ENCODE data around the gene DOCK1.

The DOCK1 gene

DNA sequence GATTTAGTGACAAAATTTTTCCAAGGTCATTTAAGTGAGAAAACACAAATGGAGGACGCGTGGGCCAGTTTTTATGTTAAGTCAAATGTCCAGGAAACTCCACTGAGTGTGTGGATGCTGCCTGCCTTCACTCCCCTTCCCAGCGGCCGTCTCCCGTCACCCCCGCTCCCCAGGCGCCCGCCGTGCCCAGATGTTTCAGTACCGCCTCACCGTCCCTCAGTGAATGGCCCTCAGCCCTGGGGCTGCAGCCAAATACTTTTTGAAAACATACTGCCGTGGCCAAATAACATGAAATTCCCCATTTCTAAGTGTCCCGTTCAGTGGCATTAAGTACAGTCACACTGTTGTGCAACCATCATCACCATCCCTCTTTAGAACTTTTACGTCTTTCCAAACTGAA lies 159.2 kb downstream of the DOCK1 start:
- TF ChIP-seq GATA3 (IDR thresholded peaks at IDR 0.05; ENCODE audit: low read depth, low read length), result no peak
- TF ChIP-seq GATA2 (IDR thresholded peaks at IDR 0.05; ENCODE audit: low read depth, low read length), result no peak

- TF ChIP-seq GATA2 (IDR thresholded peaks at IDR 0.05; ENCODE audit: low read depth, low read length) (no peak), GATA3 (IDR thresholded peaks at IDR 0.05; ENCODE audit: low read depth, low read length) (no peak)
These were observed 162.4 kb downstream of the DOCK1 start for GRCh38 chr10:127067542-127068194.

- TF ChIP-seq GATA3 (IDR thresholded peaks at IDR 0.05; ENCODE audit: low read depth, low read length) (no peak), GATA2 (IDR thresholded peaks at IDR 0.05; ENCODE audit: low read depth, low read length) (no peak)
These were observed 163.3 kb downstream of the DOCK1 start for GRCh38 chr10:127068485-127068884.

GRCh38 chr10:127069436-127069835 lies 164.2 kb downstream of the DOCK1 start:
- TF ChIP-seq GATA3 (IDR thresholded peaks at IDR 0.05; ENCODE audit: low read depth, low read length) (no peak), GATA2 (IDR thresholded peaks at IDR 0.05; ENCODE audit: low read depth, low read length) (no peak)

DNA sequence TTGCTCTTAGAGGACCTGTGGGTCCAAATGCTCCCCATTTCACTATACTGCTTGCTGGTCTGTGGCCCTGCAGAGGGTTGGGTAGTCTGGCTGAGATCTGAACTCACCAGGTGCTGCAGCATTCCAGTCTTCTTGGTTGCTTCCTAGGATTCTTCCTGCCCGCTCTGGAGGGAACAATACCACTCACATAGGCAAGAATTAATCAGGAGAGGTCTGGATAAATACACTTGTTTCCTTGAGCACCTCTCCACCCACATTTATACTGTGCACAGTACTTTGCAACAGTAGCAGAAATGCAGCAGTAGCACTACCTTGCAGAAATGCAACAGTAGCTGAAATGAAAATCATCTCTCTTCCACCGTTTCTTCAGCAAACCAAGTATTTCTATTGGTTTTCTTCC lies 165.9 kb downstream of the DOCK1 start:
- TF ChIP-seq GATA2 (IDR thresholded peaks at IDR 0.05; ENCODE audit: low read depth, low read length) (no peak), GATA3 (IDR thresholded peaks at IDR 0.05; ENCODE audit: low read depth, low read length) (no peak)

DNA sequence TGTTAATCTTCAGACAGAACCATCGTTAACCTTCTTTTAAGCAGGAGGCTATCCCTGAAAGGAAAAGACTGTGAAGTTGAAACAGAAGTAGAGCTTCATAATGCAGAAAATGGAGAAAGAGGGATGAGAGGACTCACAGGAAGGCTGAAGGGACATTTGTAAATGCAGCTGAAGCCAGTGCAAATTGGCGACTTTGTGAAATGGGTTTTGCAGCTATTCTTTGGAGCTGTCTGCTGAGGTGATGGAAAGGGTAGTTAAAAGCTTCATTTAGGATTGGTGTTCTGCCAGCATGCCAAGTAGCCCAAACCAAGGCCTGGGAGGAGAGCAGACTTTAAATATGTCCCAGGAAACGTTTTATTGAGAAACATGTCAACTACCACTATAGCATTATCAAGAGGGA lies 168.4 kb downstream of the DOCK1 start:
- no peak for TF ChIP-seq GATA3 (IDR thresholded peaks at IDR 0.05; ENCODE audit: low read depth, low read length)
- TF ChIP-seq GATA2 (IDR thresholded peaks at IDR 0.05; ENCODE audit: low read depth, low read length), result no peak

GRCh38 chr10:127079392-127079791 lies 174.2 kb downstream of the DOCK1 start:
- TF ChIP-seq GATA3 (IDR thresholded peaks at IDR 0.05; ENCODE audit: low read depth, low read length) (no peak), GATA2 (IDR thresholded peaks at IDR 0.05; ENCODE audit: low read depth, low read length) (no peak)

DNA sequence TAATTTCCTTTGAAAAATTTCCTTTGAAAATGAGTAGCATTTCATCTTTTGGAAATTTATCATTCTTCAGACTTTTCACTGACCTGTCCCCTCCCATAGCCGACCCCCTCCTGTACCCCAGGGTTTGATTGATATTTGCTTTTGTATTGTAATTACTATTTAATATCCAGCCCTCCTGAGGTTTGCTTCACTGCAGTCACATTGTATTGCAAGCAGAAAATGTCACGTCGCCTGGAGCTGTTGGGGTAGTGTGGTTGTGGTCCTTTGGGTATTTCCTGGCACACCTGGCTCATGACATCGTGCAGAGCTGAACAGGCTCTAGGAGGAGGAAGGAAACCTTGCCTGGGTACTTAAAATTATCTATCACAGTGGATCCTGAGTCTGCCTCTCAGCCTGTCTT lies 175.1 kb downstream of the DOCK1 start:
- TF ChIP-seq GATA2 (IDR thresholded peaks at IDR 0.05; ENCODE audit: low read depth, low read length) (no peak), GATA3 (IDR thresholded peaks at IDR 0.05; ENCODE audit: low read depth, low read length) (no peak)

DNA sequence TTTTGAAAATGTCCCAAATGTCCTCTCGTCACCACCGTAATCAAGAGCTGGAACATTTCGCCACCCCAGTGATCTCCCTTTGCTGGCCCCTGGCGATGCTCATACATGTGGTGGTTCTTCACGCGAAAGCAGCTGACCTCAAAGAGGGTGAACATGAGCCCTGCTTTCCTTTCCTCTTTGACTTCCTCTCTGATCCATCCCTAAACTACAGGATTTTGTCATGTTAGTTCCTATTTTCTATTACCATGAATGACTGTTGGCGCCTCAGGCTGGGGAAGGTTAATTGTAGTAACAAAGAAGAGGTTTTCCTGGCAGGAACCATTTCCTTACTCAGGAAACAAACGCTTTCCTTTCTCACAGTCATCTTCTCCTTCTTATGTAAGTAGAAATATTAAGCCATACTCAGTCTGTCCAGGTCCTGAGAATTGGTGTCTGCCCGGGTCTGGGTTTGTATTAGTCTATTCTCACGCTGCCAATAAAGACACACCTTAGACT lies 176.7 kb downstream of the DOCK1 start:
- TF ChIP-seq GATA2 (IDR thresholded peaks at IDR 0.05; ENCODE audit: low read depth, low read length) (no peak), GATA3 (IDR thresholded peaks at IDR 0.05; ENCODE audit: low read depth, low read length) (no peak)

DNA sequence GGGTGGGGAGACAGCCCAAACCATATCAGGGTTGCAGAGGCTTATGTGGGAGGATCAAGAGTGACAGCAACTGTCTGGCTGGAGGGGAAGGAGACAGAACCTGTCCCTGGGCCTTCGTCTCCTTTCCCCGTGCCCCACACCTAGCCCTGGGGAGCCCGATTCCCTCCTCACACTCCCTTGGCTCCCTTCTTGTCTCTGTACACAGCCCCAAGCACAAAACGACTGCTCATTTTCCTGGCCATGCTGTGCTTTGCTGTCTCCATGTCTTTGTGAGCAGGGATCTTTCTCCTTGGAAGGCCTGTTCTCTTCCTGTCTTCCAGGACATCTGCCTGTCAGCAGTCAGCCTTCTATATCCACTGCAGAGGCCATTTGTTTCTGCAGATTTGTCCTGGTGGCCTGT lies 177.4 kb downstream of the DOCK1 start:
- TF ChIP-seq GATA2 (IDR thresholded peaks at IDR 0.05; ENCODE audit: low read depth, low read length) (no peak), GATA3 (IDR thresholded peaks at IDR 0.05; ENCODE audit: low read depth, low read length) (no peak)

DNA sequence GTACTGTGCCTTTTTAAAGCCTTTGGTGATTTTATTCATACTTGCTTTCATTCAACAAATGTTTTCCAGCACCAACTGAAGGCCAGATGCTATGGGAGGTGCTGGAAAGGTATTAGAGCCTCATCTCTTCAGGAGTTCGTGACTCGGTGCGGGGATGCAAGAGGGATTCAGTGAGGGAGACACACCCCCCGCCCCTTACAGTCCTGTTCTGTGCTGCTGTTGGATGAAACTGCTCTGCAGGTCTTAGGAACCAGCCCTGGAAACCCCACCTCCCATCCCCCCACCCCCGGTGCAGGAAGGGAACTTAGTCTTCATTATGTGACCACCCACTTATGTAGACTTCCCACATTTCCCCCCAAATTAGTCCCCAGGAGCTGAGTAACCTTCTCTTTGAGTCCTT lies 180.7 kb downstream of the DOCK1 start:
- TF ChIP-seq GATA2 (IDR thresholded peaks at IDR 0.05; ENCODE audit: low read depth, low read length), result no peak
- no peak for TF ChIP-seq GATA3 (IDR thresholded peaks at IDR 0.05; ENCODE audit: low read depth, low read length)

DNA sequence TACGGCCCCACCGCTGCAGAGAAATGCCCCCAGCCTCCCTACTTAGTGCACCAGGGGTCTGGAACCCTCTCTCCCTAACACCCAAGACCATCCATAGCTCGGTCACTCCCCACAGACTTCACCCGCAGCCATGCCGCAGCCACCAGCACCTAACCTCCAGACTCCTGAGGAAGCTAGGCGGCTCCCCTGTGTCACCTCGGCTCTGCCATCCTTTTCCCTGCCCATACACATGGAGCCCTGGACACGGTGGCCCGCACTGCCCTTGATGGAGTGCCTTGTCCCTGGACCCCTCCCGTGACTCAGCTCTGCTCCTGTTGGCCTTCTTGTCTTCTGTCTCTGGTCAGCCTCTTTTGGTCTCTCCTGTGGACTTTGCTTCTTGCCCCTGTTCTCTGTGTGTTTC lies 183.7 kb downstream of the DOCK1 start:
- TF ChIP-seq GATA3 (IDR thresholded peaks at IDR 0.05; ENCODE audit: low read depth, low read length) (no peak), GATA2 (IDR thresholded peaks at IDR 0.05; ENCODE audit: low read depth, low read length) (no peak)

DNA sequence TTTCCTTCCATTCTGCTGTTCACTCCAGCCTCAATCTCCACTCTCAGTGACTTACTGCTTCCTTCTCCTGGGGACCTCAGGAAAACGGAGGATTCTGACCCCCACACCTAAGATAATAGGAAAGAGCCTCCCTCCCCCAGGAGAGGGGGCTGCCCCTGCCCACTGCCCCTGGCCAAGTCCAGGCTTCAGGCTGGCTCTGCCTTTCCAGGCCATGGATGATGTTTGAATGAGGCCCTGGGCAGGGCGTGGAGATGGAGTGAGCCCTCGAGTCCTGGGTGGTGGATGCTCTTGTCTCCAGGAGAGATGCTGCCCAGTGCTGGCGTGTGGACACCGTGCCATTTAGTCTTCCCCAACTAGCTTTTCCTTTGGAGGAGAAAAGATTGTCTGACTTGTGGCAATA lies 184.2 kb downstream of the DOCK1 start:
- TF ChIP-seq GATA2 (IDR thresholded peaks at IDR 0.05; ENCODE audit: low read depth, low read length) (no peak), GATA3 (IDR thresholded peaks at IDR 0.05; ENCODE audit: low read depth, low read length) (no peak)

DNA sequence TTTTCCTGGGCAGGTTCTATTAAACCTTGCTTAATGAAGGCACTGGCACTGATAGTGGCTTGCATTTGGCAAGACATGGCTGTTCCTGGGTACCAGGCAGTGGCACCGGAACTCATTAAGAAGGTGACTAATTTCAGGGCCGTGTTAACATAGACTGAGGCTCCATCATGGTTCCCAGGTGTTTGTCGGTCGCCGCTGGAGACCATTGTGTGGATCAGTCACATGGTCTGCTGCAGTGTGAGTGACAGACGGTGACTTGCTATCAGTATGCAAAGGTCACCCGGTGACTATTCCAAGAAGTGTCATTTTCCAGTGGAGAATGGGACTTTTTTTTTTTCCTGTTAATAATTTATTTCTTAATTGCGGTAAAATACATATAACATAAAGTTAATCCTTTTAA lies 184.9 kb downstream of the DOCK1 start:
- TF ChIP-seq GATA3 (IDR thresholded peaks at IDR 0.05; ENCODE audit: low read depth, low read length) (no peak), GATA2 (IDR thresholded peaks at IDR 0.05; ENCODE audit: low read depth, low read length) (no peak)

- no peak for TF ChIP-seq GATA2 (IDR thresholded peaks at IDR 0.05; ENCODE audit: low read depth, low read length)
- TF ChIP-seq GATA3 (IDR thresholded peaks at IDR 0.05; ENCODE audit: low read depth, low read length), result no peak
These were observed 186.1 kb downstream of the DOCK1 start for GRCh38 chr10:127091354-127091753.

GRCh38 chr10:127092916-127093315 lies 187.7 kb downstream of the DOCK1 start:
- TF ChIP-seq GATA3 (IDR thresholded peaks at IDR 0.05; ENCODE audit: low read depth, low read length), result no peak
- no peak for TF ChIP-seq GATA2 (IDR thresholded peaks at IDR 0.05; ENCODE audit: low read depth, low read length)
